Activated naive CD4-positive, alpha-beta T cell treated with anti-CD3 and anti-CD28 coated beads, Interleukin-2, amount 50 U/mL, for 16 hours (primary cell): ENCODE data around the gene NBEAL2.

Source experiments
- DNase-seq: peaks from one replicate; pipeline ENCODE4 v3.0.0-alpha.2; 2020

Gene NBEAL2

DNA sequence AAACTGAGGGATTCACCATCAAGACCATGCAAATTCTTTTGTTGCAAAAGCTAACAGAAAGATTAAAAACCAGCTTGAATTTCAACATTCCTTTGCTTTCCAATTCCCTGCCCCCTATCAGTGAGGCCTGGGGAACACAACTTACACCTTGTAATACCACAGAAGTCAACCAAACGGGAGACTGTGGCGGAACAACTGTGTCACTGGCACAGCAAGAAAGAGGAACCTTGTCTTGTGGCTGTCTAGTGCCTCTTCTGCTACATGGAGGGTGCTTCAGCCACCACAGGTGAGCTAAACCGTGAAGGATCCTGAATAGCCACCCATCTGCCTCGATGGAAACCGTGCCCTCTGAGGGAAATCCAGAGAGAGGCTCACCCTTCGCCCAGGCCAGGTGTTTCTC, 14.3 kb upstream of the NBEAL2 start:
- no peak for DNase-seq

GRCh38 chr3:46966811-46967210, 12.7 kb upstream of the NBEAL2 start:
- DNase-seq: no peak

- DNase-seq: no peak
Observed at GRCh38 chr3:46968783-46969428, 10.6 kb upstream of the NBEAL2 start.

DNA sequence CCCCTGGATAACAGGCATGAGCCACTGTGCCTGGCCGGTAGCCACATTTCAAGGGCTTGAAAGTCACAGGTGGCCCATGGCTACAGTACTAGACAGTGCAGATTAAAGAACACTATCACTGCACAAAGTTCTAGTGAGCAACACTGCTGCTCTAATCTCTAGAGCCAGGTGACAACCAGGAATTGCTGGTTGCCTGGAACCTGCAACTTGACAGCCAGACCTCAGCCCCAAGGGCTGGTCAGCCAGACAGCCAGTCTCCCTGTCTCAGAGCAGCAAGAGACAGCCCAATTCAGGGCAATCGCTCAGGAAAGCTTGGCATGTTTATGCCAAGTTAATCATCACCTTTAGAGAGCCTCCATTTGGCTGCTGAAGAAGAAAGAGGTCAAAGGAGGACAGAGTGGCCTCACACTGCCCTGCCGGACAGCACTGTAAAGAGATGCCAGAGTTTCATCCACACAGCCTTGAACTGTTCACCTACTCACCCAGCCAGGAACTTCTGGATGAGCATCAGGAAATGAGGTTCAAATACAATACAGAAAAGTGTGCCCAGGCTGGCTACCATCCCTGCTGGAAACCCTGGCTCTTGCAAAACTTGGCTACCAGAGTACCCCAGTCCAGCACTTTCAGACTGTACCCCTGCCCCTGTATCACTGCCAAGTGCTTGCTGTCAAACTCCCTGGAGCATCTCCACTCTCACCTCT, 8.9 kb upstream of the NBEAL2 start:
- DNase-seq: no peak

DNA sequence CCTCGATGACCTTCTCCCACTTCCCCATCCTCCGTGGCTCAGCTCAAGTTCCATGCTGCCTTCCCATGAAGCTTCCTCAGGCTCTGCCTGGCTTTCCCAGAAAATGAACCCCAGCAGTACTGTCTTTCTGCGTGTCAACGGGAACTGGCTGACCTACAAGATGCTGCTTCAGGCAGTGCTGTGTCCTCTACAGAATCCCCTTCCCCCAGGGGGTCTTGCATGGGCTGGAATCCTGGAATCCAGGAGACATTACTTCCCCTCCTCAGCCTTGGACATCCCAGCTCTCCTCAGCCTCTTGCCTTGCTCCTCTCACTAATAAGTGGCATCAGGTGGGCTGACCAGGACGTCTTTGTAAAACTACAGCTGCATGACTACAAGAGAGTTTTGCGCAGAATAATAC, 8.3 kb upstream of the NBEAL2 start:
- no peak for DNase-seq

DNA sequence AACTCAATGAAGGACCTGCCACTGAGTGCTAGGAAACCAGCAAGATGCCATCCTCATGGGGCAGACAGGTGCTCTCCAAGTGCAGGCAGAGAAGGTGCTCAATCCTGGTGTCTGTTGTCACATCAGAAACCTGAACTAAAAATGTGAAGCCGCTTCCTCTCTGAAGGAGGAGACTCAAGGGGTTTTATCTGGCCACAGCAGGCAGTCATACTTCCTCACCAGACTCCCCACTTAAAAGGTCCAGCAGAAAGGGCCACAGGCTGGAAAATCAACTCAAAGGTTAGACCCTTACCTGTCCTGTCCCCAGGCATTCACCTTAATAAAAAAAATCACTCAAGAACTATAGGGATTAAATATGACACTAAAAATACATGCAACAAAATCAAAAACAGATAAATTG, 7.7 kb upstream of the NBEAL2 start:
- no peak for DNase-seq

DNA sequence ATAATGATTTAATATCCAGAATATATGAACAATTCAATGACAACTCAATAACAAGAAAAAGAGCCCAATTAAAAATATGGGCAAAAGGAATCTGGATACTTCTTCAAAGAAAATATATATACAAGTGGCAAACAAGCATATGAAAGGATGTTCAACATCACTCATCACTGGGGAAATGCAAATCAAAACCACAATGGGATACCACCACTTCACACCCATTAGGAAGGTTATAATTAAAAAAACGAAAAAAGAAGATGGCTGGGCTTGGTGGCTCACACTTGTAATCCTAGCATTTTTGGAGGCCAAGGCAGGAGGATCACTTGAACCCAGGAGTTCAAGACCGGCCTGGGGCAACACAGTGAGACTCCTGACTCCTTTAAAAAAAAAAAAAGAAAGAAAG, 7.1 kb upstream of the NBEAL2 start:
- DNase-seq: no peak

- no peak for DNase-seq
Observed at GRCh38 chr3:46974421-46975171, 4.9 kb upstream of the NBEAL2 start.

- peak; percentile 92 for DNase-seq
Observed at GRCh38 chr3:46976326-46977190, 2.9 kb upstream of the NBEAL2 start, which contains the start of gene CCDC12. TSS of gene CCDC12 (minus strand) at chr3:46976745. CDS start at chr3:46976732, 13 bp downstream.

DNA sequence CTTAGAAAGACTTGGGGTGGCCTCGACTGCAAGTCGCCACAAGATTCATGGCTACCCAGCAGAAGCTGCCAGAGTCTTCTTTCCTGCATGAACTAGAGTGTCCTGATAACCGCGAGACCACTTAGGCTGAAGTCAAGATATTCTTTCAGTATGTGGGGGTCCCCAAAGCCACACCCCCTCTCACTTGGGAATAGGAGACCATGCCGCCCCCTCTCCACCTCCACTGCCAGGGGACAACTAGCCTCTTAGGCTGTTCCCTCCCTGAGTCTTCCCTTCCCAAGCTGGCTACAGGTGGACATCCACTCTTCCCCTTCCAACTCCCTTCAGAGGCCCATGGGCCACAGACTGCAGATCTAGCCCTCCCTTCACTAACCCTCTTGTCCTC, 1.7 kb upstream of the NBEAL2 start:
- no peak for DNase-seq

- DNase-seq: no peak
Observed at GRCh38 chr3:46978381-46978780, 1.1 kb upstream of the NBEAL2 start.

DNA sequence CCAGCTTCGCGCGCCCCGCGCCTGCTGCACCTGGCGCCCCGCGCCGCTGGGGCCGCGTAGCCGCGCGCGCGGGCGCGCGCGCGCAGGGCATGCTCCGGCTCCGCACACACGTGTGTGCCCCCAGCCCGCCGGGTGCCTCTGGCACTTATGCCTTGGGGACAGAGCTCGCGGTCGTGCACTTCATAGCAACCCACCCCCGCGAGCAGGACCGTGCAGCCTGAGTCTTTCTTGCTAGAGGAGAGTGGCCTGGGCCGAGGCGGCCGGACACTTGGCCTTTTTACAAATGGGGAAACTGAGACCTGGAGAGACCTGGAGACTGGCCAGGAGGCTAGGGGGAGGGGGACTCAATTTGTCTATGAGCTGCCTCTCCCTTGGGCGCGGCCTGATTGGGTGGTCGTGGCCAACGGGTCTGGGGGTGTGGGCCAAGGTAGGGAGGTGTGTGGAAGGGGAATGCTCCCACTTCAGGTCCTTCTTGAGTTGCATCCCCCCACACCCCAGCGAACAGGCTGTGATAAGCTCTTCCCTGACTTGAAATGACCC, 562 bp downstream of the NBEAL2 start:
- no peak for DNase-seq

DNA sequence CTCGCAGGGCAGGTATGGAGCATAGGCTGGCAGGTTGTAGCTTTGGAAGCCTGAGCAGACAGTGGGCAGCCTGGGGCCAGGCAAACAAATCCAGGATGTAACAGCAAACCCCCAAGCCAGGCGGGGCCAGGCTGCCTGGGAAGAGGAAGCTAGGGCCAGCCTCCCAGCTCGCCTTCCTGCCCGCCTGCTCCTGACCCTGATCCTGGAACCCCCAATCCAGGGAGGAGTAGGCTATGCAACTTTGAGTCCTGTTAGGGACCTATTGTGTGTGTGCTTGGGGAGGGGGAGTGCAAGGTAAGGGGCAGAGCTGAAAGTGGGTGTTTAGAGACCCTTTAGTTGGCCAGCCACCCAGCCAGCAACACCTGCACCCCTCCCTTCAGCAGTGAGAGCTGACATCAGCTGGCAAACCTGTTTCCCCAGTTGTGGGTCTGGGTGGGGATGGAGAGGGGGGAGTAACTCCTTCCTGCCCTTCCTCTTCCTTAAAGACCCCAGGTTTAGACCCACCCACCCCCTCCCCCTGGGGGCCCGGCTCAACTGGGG, 2.5 kb downstream of the NBEAL2 start:
- DNase-seq: no peak

GRCh38 chr3:46982546-46982945, 3.1 kb downstream of the NBEAL2 start:
- no peak for DNase-seq

DNA sequence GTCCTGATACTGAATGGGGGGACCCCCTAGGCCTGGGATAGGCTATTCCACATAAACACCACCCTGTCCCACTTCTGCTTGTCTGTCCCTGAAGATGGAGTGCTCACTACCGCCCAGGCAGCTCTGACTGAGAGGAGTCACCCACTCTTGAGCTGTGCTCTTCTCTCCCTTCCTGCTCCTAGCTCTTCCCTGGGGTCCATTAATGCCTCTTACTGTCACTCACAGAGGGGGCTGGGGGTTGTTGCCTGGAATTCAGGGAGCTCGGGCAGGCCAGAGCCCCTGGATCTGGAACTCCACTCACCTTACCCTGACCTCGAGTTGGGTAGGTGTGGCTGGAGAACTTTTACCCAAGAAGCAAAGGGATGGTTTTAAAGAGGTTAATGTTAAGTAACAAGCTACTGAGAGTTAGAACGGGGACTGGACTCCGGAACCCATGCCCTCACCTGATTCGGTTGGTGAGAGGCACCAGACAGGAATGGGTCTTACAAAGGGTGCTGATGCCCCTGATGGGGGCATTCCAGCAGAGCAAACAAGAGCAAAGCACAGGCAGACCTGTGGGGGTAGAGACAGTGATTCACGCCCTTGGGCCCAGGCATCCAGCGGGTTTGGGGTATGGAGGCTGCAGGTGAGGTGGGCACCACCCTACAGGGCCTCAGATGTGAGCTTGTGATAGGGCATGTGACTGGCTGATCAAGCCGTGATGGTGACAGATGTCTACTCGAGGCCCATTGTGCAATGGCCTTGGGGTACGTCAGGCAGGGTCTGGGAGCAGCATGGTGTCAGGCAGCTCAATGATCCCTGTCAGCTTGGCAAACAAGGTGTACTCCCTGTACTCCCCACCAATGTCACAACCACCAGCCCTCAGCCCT, 5.4 kb downstream of the NBEAL2 start:
- DNase-seq: no peak

- no peak for DNase-seq
Observed at GRCh38 chr3:46985588-46985987, 6.1 kb downstream of the NBEAL2 start.

GRCh38 chr3:46986055-46986730, 6.7 kb downstream of the NBEAL2 start:
- DNase-seq: no peak

DNA sequence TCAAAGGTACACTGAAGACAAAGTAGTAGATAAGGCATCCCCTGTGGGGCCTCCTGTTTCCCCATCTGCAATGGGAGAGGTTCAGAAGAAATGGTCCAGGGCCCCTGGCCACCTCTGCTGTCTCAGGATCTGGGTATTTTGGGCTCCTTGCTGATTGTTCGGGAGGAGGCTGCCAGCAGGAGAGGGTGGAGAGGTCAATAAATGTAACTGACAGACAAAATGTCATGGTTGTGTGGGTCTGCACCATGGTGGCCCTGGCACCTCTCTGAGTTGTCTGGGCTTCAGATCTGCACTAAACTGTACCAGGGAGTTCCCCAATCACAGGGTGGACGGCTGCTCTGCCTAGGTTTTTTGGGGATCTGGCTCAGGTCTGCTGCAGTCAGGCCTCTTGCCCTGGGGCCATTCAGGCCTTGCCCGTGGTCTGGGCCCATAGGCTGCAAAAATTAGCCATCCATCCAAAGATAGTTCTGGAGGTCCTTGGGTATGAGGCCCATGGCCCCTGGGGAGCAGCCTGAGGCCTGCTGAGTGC, 7.4 kb downstream of the NBEAL2 start:
- no peak for DNase-seq

DNA sequence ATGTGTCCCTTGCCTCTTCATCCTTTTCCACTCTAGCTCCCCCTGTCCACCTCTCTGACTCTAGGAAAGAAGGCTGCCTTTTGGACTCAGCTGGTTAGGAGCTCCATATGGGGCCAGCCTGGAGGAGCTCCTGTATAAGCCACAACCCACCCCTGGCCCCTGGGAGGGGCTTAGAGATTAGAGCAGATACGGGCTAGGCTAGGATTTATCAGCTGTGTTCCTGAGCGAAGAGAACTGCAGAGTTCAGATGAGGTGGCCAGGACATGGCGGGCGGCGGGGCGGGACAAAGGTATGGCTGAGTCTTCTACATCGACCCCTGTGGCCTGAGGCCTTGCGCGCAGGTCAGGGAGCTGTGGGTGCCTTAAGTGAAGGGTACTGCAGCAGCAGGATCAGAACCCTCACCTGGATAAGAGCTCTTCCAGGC, 7.9 kb downstream of the NBEAL2 start:
- no peak for DNase-seq

DNA sequence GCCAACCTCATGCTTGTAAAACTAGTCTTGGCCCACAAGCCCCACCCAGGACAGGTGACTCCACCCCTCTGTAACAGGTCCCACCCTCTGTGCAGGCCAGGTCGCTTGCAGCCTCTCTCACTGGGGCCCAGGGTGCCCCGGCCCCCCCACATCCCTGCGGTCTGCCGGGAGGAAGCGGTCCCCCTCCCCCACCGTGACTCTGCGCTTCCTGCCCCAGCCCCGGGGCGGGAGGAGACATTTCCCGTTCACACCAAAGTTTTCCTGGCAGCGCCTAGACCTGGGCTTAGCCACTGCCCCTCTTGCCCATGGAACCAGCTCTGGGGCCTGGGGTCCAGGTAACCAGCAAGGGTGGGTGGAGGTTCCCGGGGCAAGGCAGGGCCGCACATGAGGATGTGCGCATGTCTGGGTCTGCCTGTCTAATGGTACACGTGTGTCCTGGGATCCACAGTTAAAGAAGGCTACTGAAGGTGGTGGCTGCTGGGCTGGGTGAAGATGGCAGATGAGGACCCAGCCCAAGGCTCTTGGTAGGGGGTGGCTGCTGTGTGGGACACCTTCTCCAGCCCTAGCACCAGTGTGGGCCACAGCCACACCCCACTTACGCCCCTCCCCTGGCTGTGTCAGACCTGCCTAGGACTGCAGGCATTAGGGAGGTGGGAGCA, 8.4 kb downstream of the NBEAL2 start:
- peak; percentile 77 for DNase-seq
